ENCODE measurements around the gene SRM.

Gene SRM

GRCh38 chr1:11026052-11026451 is 33.8 kb downstream of the SRM start:
- TF ChIP-seq YY1 (IDR thresholded peaks at IDR 0.05; ENCODE audit: low read depth) (no peak), EGR1 (IDR thresholded peaks at IDR 0.05) (no peak), FOXM1 (IDR thresholded peaks at IDR 0.05; ENCODE audit: borderline replicate concordance, low read depth) (no peak), ZBTB7A (IDR thresholded peaks at IDR 0.05; ENCODE audit: low read depth) (no peak), NFIC (IDR thresholded peaks at IDR 0.05) (no peak), EP300 (IDR thresholded peaks at IDR 0.05; ENCODE audit: borderline replicate concordance) (no peak), USF1 (IDR thresholded peaks at IDR 0.05) (no peak), TEAD4 (IDR thresholded peaks at IDR 0.05) (no peak), TCF12 (IDR thresholded peaks at IDR 0.05; ENCODE audit: low read depth) (no peak), CREB1 (IDR thresholded peaks at IDR 0.05; ENCODE audit: low read depth) (no peak), TAF1 (IDR thresholded peaks at IDR 0.05; ENCODE audit: low read depth) (no peak), RAD21 (IDR thresholded peaks at IDR 0.05; ENCODE audit: low read depth) (no peak), CEBPB (IDR thresholded peaks at IDR 0.05) (no peak)
- TF ChIP-seq, protein P1, sequence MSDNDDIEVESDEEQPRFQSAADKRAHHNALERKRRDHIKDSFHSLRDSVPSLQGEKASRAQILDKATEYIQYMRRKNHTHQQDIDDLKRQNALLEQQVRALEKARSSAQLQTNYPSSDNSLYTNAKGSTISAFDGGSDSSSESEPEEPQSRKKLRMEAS (IDR thresholded peaks at IDR 0.05), result no peak
- TF ChIP-seq, protein P2, sequence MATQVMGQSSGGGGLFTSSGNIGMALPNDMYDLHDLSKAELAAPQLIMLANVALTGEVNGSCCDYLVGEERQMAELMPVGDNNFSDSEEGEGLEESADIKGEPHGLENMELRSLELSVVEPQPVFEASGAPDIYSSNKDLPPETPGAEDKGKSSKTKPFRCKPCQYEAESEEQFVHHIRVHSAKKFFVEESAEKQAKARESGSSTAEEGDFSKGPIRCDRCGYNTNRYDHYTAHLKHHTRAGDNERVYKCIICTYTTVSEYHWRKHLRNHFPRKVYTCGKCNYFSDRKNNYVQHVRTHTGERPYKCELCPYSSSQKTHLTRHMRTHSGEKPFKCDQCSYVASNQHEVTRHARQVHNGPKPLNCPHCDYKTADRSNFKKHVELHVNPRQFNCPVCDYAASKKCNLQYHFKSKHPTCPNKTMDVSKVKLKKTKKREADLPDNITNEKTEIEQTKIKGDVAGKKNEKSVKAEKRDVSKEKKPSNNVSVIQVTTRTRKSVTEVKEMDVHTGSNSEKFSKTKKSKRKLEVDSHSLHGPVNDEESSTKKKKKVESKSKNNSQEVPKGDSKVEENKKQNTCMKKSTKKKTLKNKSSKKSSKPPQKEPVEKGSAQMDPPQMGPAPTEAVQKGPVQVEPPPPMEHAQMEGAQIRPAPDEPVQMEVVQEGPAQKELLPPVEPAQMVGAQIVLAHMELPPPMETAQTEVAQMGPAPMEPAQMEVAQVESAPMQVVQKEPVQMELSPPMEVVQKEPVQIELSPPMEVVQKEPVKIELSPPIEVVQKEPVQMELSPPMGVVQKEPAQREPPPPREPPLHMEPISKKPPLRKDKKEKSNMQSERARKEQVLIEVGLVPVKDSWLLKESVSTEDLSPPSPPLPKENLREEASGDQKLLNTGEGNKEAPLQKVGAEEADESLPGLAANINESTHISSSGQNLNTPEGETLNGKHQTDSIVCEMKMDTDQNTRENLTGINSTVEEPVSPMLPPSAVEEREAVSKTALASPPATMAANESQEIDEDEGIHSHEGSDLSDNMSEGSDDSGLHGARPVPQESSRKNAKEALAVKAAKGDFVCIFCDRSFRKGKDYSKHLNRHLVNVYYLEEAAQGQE (IDR thresholded peaks at IDR 0.05; ENCODE audit: low read depth), result no peak

- TF ChIP-seq CREB1 (IDR thresholded peaks at IDR 0.05; ENCODE audit: low read depth) (no peak), TEAD4 (IDR thresholded peaks at IDR 0.05) (no peak), FOXM1 (IDR thresholded peaks at IDR 0.05; ENCODE audit: borderline replicate concordance, low read depth) (no peak), EP300 (IDR thresholded peaks at IDR 0.05; ENCODE audit: borderline replicate concordance) (no peak), YY1 (IDR thresholded peaks at IDR 0.05; ENCODE audit: low read depth) (no peak), TCF12 (IDR thresholded peaks at IDR 0.05; ENCODE audit: low read depth) (no peak), EGR1 (IDR thresholded peaks at IDR 0.05) (no peak), ZBTB7A (IDR thresholded peaks at IDR 0.05; ENCODE audit: low read depth) (no peak), TAF1 (IDR thresholded peaks at IDR 0.05; ENCODE audit: low read depth) (no peak), RAD21 (IDR thresholded peaks at IDR 0.05; ENCODE audit: low read depth) (no peak), USF1 (IDR thresholded peaks at IDR 0.05) (no peak), CEBPB (IDR thresholded peaks at IDR 0.05) (no peak)
- TF ChIP-seq, protein P1 (IDR thresholded peaks at IDR 0.05), result no peak
- TF ChIP-seq, protein P2 (IDR thresholded peaks at IDR 0.05; ENCODE audit: low read depth), result no peak
Measured at GRCh38 chr1:11025618-11026017, 34.2 kb downstream of the SRM start.

DNA sequence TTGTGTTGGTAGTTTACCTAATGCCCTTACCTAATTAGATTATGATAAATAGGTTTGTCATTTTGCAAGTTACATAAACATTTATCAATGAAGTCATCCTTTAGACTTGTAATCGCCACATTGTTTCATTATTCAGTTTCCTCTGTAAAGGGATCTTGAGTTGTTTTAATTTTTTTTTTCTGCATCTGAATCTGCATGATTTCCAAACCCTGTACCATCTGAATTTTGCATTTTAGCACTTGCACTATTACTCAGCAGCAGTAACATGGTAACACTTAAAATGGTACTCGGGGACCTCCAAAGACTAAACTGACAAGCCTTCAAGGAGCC is 35.0 kb downstream of the SRM start:
- TF ChIP-seq FOXM1 (IDR thresholded peaks at IDR 0.05; ENCODE audit: borderline replicate concordance, low read depth) (no peak), NFIC (IDR thresholded peaks at IDR 0.05) (no peak), USF1 (IDR thresholded peaks at IDR 0.05) (no peak), ZBTB7A (IDR thresholded peaks at IDR 0.05; ENCODE audit: low read depth) (no peak), RAD21 (IDR thresholded peaks at IDR 0.05; ENCODE audit: low read depth) (no peak), CEBPB (IDR thresholded peaks at IDR 0.05) (no peak), EGR1 (IDR thresholded peaks at IDR 0.05) (no peak), CREB1 (IDR thresholded peaks at IDR 0.05; ENCODE audit: low read depth) (no peak), TAF1 (IDR thresholded peaks at IDR 0.05; ENCODE audit: low read depth) (no peak), TEAD4 (IDR thresholded peaks at IDR 0.05) (no peak), EP300 (IDR thresholded peaks at IDR 0.05; ENCODE audit: borderline replicate concordance) (no peak), TCF12 (IDR thresholded peaks at IDR 0.05; ENCODE audit: low read depth) (no peak), YY1 (IDR thresholded peaks at IDR 0.05; ENCODE audit: low read depth) (no peak)
- TF ChIP-seq, protein P2 (IDR thresholded peaks at IDR 0.05; ENCODE audit: low read depth), result no peak

Data from Ishikawa (cell line).